Vagina (tissue), 2 donors: ENCODE measurements around the gene KRTAP5-10.
"Not testable (repeated sequence)": the region's sequence is repeated elsewhere in the genome, so short reads cannot be mapped to it uniquely, and the experiment has no call there.

ENCODE experiments used
- CTCF ChIP-seq, 3 experiments: fragments of 450-650 bp in 2 of 3; fragments of 200-600 bp in 1 of 3; sonication (generic) in 1 of 3; IDR thresholded peaks; one replicate each; pipeline ENCODE4 v1.5.1; 2017 to 2019; ENCODE audit warnings: antibody characterized with exemption in 3 of 3, mild to moderate bottlenecking in 2 of 3, moderate library complexity in 2 of 3
- POLR2A ChIP-seq, 2 donors: fragments of 450-650 bp; IDR thresholded peaks; one replicate each; pipeline ENCODE4 v1.6.1; 2017; ENCODE audit warnings: antibody characterized with exemption in 2 of 2, mild to moderate bottlenecking in 2 of 2, moderate library complexity in 2 of 2

- not testable (repeated sequence) for TF ChIP-seq CTCF, POLR2A (IDR thresholded peaks at IDR 0.05)
These were observed 39.6 kb downstream of the KRTAP5-10 start for GRCh38 chr11:71604798-71605488.
